Panc1 (cell line): ENCODE data around the gene ALOX15B.
"Not testable (repeated sequence)": the region's sequence is repeated elsewhere in the genome, so short reads cannot be mapped to it uniquely, and the experiment has no call there.

Source experiments
- TF ChIP-seq, protein P1 (sequence below): fragments of 450-650 bp; IDR thresholded peaks from 2 replicates; pipeline ENCODE4 v1.5.1; 2017; ENCODE audit warnings: mild to moderate bottlenecking
- TF ChIP-seq, protein P2 (sequence below), 2 experiments: IDR thresholded peaks; 2 replicates each; pipeline ENCODE4 v1.6.1; 2011 to 2012; ENCODE audit warnings: low read depth in 2 of 2, control low read depth in 1 of 2, low read length in 1 of 2, mild to moderate bottlenecking in 1 of 2, moderate library complexity in 1 of 2; ENCODE audit not compliant: insufficient read depth in 1 of 2

DNA sequence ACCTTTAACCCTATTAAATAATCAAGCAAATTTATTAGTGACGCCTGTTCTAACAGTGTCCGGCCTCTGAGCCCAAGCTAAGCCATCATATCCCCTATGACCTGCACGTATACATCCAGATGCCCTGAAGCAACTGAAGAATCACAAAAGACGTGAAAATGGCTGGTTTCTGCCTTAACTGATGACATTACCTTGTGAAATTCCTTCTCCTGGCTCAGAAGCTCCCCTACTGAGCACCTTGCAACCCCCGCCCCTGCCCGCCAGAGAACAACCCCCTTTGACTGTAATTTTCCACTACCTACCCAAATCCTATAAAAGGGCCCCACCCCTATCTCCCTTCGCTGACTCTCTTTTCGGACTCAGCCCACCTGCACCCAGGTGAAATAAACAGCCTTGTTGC, 23.0 kb downstream of the ALOX15B start:
- TF ChIP-seq, protein P1, sequence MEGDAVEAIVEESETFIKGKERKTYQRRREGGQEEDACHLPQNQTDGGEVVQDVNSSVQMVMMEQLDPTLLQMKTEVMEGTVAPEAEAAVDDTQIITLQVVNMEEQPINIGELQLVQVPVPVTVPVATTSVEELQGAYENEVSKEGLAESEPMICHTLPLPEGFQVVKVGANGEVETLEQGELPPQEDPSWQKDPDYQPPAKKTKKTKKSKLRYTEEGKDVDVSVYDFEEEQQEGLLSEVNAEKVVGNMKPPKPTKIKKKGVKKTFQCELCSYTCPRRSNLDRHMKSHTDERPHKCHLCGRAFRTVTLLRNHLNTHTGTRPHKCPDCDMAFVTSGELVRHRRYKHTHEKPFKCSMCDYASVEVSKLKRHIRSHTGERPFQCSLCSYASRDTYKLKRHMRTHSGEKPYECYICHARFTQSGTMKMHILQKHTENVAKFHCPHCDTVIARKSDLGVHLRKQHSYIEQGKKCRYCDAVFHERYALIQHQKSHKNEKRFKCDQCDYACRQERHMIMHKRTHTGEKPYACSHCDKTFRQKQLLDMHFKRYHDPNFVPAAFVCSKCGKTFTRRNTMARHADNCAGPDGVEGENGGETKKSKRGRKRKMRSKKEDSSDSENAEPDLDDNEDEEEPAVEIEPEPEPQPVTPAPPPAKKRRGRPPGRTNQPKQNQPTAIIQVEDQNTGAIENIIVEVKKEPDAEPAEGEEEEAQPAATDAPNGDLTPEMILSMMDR = not testable (repeated sequence)
- TF ChIP-seq, protein P2, sequence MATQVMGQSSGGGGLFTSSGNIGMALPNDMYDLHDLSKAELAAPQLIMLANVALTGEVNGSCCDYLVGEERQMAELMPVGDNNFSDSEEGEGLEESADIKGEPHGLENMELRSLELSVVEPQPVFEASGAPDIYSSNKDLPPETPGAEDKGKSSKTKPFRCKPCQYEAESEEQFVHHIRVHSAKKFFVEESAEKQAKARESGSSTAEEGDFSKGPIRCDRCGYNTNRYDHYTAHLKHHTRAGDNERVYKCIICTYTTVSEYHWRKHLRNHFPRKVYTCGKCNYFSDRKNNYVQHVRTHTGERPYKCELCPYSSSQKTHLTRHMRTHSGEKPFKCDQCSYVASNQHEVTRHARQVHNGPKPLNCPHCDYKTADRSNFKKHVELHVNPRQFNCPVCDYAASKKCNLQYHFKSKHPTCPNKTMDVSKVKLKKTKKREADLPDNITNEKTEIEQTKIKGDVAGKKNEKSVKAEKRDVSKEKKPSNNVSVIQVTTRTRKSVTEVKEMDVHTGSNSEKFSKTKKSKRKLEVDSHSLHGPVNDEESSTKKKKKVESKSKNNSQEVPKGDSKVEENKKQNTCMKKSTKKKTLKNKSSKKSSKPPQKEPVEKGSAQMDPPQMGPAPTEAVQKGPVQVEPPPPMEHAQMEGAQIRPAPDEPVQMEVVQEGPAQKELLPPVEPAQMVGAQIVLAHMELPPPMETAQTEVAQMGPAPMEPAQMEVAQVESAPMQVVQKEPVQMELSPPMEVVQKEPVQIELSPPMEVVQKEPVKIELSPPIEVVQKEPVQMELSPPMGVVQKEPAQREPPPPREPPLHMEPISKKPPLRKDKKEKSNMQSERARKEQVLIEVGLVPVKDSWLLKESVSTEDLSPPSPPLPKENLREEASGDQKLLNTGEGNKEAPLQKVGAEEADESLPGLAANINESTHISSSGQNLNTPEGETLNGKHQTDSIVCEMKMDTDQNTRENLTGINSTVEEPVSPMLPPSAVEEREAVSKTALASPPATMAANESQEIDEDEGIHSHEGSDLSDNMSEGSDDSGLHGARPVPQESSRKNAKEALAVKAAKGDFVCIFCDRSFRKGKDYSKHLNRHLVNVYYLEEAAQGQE (IDR thresholded peaks at IDR 0.05; ENCODE audit: insufficient read depth in 1 of 2, low read depth in 2 of 2, low read length in 1 of 2) = not testable (repeated sequence)
